Measurements from ENCODE around the gene DHRS3. TPM values are rescaled to one million over a fixed set of nuclear protein-coding genes. Genes with fewer than 3 reads are reported as not detected.
"Not testable (repeated sequence)": the region's sequence is repeated elsewhere in the genome, so short reads cannot be mapped to it uniquely, and the experiment has no call there.

DHRS3 gene
- total RNA-seq, 1 donor from 2014 or later: 214 TPM

GRCh38 chr1:12654004-12654567 is 36.1 kb upstream of the DHRS3 start:
- Mint-ChIP-seq H3K27me3 (no peaks in the 10 kb centered on the region), H3K36me3 (ENCODE audit: insufficient read depth) (peaks cover 11% of the 10 kb centered on the region), H3K4me1 (ENCODE audit: low read depth) (peaks cover 42% of the 10 kb centered on the region), H3K27ac (peak overlapping the region; percentile 95), H3K4me3 (ENCODE audit: low read depth) (peak overlapping the region; percentile 0), H3K9me3 (ENCODE audit: low read depth) (peaks cover 14% of the 10 kb centered on the region)
- no peak for TF ChIP-seq CTCF (IDR thresholded peaks at IDR 0.05; ENCODE audit: unreplicated experiment)
- DNase-seq (ENCODE audit: low spot score, unreplicated experiment): no peak

GRCh38 chr1:12649971-12650421 is 32.0 kb upstream of the DHRS3 start:
- H3K9me3 Mint-ChIP-seq (ENCODE audit: low read depth): peaks cover 4% of the 10 kb centered on the region

GRCh38 chr1:12648741-12649140 is 30.7 kb upstream of the DHRS3 start:
- no peak for DNase-seq (ENCODE audit: low spot score, unreplicated experiment)
- Mint-ChIP-seq H3K36me3 (ENCODE audit: insufficient read depth) (peaks cover 5% of the 10 kb centered on the region), H3K27me3 (no peaks in the 10 kb centered on the region), H3K27ac (no peak overlapping the region), H3K4me3 (ENCODE audit: low read depth) (no peak overlapping the region), H3K9me3 (ENCODE audit: low read depth) (peaks cover 4% of the 10 kb centered on the region), H3K4me1 (ENCODE audit: low read depth) (peaks cover 22% of the 10 kb centered on the region)
- no peak for TF ChIP-seq CTCF (IDR thresholded peaks at IDR 0.05; ENCODE audit: unreplicated experiment)

More at GRCh38 chr1:12649971-12650421, 32.0 kb upstream of the DHRS3 start:
- H3K36me3 Mint-ChIP-seq (ENCODE audit: insufficient read depth): peaks cover 5% of the 10 kb centered on the region
- H3K27me3 Mint-ChIP-seq: no peaks in the 10 kb centered on the region
- no peak overlapping the region for H3K4me3 Mint-ChIP-seq (ENCODE audit: low read depth)
- H3K4me1 Mint-ChIP-seq (ENCODE audit: low read depth): peaks cover 29% of the 10 kb centered on the region
- no peak for DNase-seq (ENCODE audit: low spot score, unreplicated experiment)
- no peak for TF ChIP-seq CTCF (IDR thresholded peaks at IDR 0.05; ENCODE audit: unreplicated experiment)
- H3K27ac Mint-ChIP-seq: peak overlapping the region; percentile 4

GRCh38 chr1:12645401-12645800 is 27.4 kb upstream of the DHRS3 start:
- not testable (repeated sequence) for H3K27ac Mint-ChIP-seq; H3K27me3 Mint-ChIP-seq; H3K36me3 Mint-ChIP-seq (ENCODE audit: insufficient read depth); DNase-seq (ENCODE audit: low spot score, unreplicated experiment); H3K4me3 Mint-ChIP-seq (ENCODE audit: low read depth)
- Mint-ChIP-seq H3K9me3 (ENCODE audit: low read depth) (peaks cover 17% of the 10 kb centered on the region), H3K4me1 (ENCODE audit: low read depth) (peaks cover 14% of the 10 kb centered on the region)

- peaks cover 10% of the 10 kb centered on the region for H3K4me1 Mint-ChIP-seq (ENCODE audit: low read depth)
- no peak overlapping the region for H3K27ac Mint-ChIP-seq
- H3K9me3 Mint-ChIP-seq (ENCODE audit: low read depth): peaks cover 19% of the 10 kb centered on the region
- H3K27me3 Mint-ChIP-seq: no peaks in the 10 kb centered on the region
- DNase-seq (ENCODE audit: low spot score, unreplicated experiment): no peak
- peaks cover 5% of the 10 kb centered on the region for H3K36me3 Mint-ChIP-seq (ENCODE audit: insufficient read depth)
- H3K4me3 Mint-ChIP-seq (ENCODE audit: low read depth): no peak overlapping the region
- TF ChIP-seq CTCF (IDR thresholded peaks at IDR 0.05; ENCODE audit: unreplicated experiment): no peak
Observed at GRCh38 chr1:12644829-12645228, 26.8 kb upstream of the DHRS3 start.

GRCh38 chr1:12644237-12644636 is 26.2 kb upstream of the DHRS3 start:
- H3K27me3 Mint-ChIP-seq: no peaks in the 10 kb centered on the region

More at GRCh38 chr1:12644237-12644636, 26.2 kb upstream of the DHRS3 start:
- TF ChIP-seq CTCF (IDR thresholded peaks at IDR 0.05; ENCODE audit: unreplicated experiment): no peak
- Mint-ChIP-seq H3K9me3 (ENCODE audit: low read depth) (peaks cover 19% of the 10 kb centered on the region), H3K4me3 (ENCODE audit: low read depth) (no peak overlapping the region), H3K36me3 (ENCODE audit: insufficient read depth) (peaks cover 5% of the 10 kb centered on the region), H3K27ac (no peak overlapping the region), H3K4me1 (ENCODE audit: low read depth) (peaks cover 7% of the 10 kb centered on the region)
- DNase-seq (ENCODE audit: low spot score, unreplicated experiment): no peak

Measured in progenitor cell of endocrine pancreas (in vitro differentiated cells).